PC-3 (cell line): ENCODE measurements around the gene ARL4C.

Experiments
- CTCF ChIP-seq: fragments of 300-600 bp; sonication (generic); conservative IDR thresholded peaks from 2 replicates; pipeline ENCODE4 v1.5.1; 2017; ENCODE audit warnings: antibody characterized with exemption, low read depth, mild to moderate bottlenecking, low read length
- EZH2phosphoT487 ChIP-seq: fragments of 300-600 bp; sonication (generic); IDR thresholded peaks from 2 replicates; pipeline ENCODE4 v1.6.1; 2018; ENCODE audit warnings: mild to moderate bottlenecking, antibody characterized with exemption, low read length, borderline replicate concordance

- TF ChIP-seq CTCF (no peak), EZH2phosphoT487 (no peak)
Observed at GRCh38 chr2:234463626-234464290, 33.1 kb downstream of the ARL4C start.
